GM12878 (cell line): Measurements from ENCODE around the gene ANKMY2.

Experiments
- CEBPB ChIP-seq, 2 experiments: fragments of 150-350 bp in 1 of 2; IDR thresholded peaks; 2 replicates each; pipeline ENCODE4 v1.6.1; 2012 to 2014; ENCODE audit warnings: low read depth in 2 of 2, low read length in 2 of 2, borderline replicate concordance in 1 of 2, inconsistent platforms in 1 of 2
- CHD2 ChIP-seq: IDR thresholded peaks from 2 replicates; pipeline ENCODE4 v1.6.1; 2011; ENCODE audit warnings: low read depth, low read length, improper control_type of control experiment, borderline replicate concordance
- ETV6 ChIP-seq, 2 experiments: fragments of 450-650 bp in 1 of 2; IDR thresholded peaks in 1 of 2; conservative IDR thresholded peaks in 1 of 2; 2 replicates each; pipeline ENCODE4 v1.6.1; 2014; ENCODE audit warnings: antibody characterized with exemption in 1 of 2, borderline replicate concordance in 1 of 2, low read depth in 1 of 2, mild to moderate bottlenecking in 1 of 2, moderate library complexity in 1 of 2
- EZH2 ChIP-seq: IDR thresholded peaks from 2 replicates; pipeline ENCODE4 v1.6.1; 2012; ENCODE audit warnings: low read depth, mild to moderate bottlenecking, control low read depth, inconsistent platforms, low read length, borderline replicate concordance; ENCODE audit not compliant: control insufficient read depth
- NFIC ChIP-seq: IDR thresholded peaks from 2 replicates; pipeline ENCODE4 v1.6.1; 2012; ENCODE audit warnings: low read depth, mild to moderate bottlenecking, inconsistent platforms, low read length, moderate library complexity
- NR2C2 ChIP-seq: IDR thresholded peaks from 2 replicates; pipeline ENCODE4 v1.6.1; 2011; ENCODE audit warnings: borderline replicate concordance, low read depth; ENCODE audit not compliant: control insufficient read depth, insufficient read length
- POLR2A ChIP-seq: IDR thresholded peaks from 2 replicates; pipeline ENCODE4 v1.6.1; 2011; ENCODE audit warnings: low read depth, mild to moderate bottlenecking, low read length
- SRF ChIP-seq, 2 experiments: IDR thresholded peaks; 2 replicates each; pipeline ENCODE4 v1.6.1; 2011; ENCODE audit warnings: low read depth in 2 of 2, low read length in 2 of 2, mild to moderate bottlenecking in 1 of 2, moderate library complexity in 1 of 2
- ZNF24 ChIP-seq: fragments of 450-650 bp; IDR thresholded peaks from 2 replicates; pipeline ENCODE4 v1.6.1; 2017; ENCODE audit warnings: antibody characterized with exemption, mild to moderate bottlenecking
- TF ChIP-seq, protein P1 (sequence below), 3 experiments: IDR thresholded peaks in 2 of 3; conservative IDR thresholded peaks in 1 of 3; 2 replicates each; pipeline ENCODE4 v1.5.1; 2011; ENCODE audit warnings: low read depth in 3 of 3, low read length in 3 of 3, mild to moderate bottlenecking in 3 of 3, control low read depth in 2 of 3, moderate library complexity in 2 of 3, inconsistent platforms in 1 of 3, mixed read lengths in 1 of 3; ENCODE audit not compliant: control insufficient read depth in 2 of 3, insufficient read depth in 1 of 3; ENCODE audit errors: extremely low read depth in 1 of 3
- TF ChIP-seq, protein P2 (sequence below): fragments of 450-650 bp; formaldehyde crosslinking; IDR thresholded peaks from 2 replicates; pipeline ENCODE4 v1.4.0; 2020; ENCODE audit warnings: mild to moderate bottlenecking, moderate library complexity
- TF ChIP-seq, protein P3 (sequence below): fragments of 450-650 bp; formaldehyde crosslinking; IDR thresholded peaks from 2 replicates; pipeline ENCODE4 v1.5.0; 2022; ENCODE audit warnings: mild to moderate bottlenecking, missing genetic modification characterization

DNA sequence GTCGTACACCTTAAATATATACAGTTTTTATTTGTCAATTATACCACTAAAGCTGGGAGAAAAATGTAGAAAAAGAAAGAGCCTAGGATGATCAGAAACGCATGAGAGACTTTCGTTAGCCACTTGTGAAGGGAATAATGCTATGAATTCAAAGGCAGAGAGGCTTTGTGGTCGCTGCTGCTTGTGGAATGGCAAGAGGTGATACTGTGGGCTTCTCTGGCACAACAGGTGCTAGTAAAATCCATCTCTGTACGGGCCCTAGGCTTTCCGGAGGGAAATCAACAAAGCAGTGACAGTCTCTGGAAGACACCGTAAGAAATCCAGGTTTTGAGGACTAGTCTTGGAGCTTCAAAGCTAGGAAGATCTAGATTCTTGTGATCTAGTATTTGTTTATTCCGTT lies 66.3 kb downstream of the ANKMY2 start:
- TF ChIP-seq, protein P1, sequence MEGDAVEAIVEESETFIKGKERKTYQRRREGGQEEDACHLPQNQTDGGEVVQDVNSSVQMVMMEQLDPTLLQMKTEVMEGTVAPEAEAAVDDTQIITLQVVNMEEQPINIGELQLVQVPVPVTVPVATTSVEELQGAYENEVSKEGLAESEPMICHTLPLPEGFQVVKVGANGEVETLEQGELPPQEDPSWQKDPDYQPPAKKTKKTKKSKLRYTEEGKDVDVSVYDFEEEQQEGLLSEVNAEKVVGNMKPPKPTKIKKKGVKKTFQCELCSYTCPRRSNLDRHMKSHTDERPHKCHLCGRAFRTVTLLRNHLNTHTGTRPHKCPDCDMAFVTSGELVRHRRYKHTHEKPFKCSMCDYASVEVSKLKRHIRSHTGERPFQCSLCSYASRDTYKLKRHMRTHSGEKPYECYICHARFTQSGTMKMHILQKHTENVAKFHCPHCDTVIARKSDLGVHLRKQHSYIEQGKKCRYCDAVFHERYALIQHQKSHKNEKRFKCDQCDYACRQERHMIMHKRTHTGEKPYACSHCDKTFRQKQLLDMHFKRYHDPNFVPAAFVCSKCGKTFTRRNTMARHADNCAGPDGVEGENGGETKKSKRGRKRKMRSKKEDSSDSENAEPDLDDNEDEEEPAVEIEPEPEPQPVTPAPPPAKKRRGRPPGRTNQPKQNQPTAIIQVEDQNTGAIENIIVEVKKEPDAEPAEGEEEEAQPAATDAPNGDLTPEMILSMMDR (IDR thresholded peaks at IDR 0.05 in 2 of 3, conservative IDR thresholded peaks at IDR 0.05 in 1 of 3; ENCODE audit: control insufficient read depth in 2 of 3, extremely low read depth in 1 of 3, insufficient read depth in 1 of 3, low read depth in 3 of 3, low read length in 3 of 3): no peak
- TF ChIP-seq CEBPB (IDR thresholded peaks at IDR 0.05; ENCODE audit: borderline replicate concordance in 1 of 2, low read depth in 2 of 2, low read length in 2 of 2) (no peak), NFIC (no peak), POLR2A (no peak), NR2C2 (no peak), SRF (IDR thresholded peaks at IDR 0.05; ENCODE audit: low read depth in 2 of 2, low read length in 2 of 2) (no peak), EZH2 (no peak), CHD2 (no peak), ZNF24 (no peak), ETV6 (conservative IDR thresholded peaks at IDR 0.05 in 1 of 2, IDR thresholded peaks at IDR 0.05 in 1 of 2; ENCODE audit: borderline replicate concordance in 1 of 2, low read depth in 1 of 2) (no peak)
- TF ChIP-seq, protein P2, sequence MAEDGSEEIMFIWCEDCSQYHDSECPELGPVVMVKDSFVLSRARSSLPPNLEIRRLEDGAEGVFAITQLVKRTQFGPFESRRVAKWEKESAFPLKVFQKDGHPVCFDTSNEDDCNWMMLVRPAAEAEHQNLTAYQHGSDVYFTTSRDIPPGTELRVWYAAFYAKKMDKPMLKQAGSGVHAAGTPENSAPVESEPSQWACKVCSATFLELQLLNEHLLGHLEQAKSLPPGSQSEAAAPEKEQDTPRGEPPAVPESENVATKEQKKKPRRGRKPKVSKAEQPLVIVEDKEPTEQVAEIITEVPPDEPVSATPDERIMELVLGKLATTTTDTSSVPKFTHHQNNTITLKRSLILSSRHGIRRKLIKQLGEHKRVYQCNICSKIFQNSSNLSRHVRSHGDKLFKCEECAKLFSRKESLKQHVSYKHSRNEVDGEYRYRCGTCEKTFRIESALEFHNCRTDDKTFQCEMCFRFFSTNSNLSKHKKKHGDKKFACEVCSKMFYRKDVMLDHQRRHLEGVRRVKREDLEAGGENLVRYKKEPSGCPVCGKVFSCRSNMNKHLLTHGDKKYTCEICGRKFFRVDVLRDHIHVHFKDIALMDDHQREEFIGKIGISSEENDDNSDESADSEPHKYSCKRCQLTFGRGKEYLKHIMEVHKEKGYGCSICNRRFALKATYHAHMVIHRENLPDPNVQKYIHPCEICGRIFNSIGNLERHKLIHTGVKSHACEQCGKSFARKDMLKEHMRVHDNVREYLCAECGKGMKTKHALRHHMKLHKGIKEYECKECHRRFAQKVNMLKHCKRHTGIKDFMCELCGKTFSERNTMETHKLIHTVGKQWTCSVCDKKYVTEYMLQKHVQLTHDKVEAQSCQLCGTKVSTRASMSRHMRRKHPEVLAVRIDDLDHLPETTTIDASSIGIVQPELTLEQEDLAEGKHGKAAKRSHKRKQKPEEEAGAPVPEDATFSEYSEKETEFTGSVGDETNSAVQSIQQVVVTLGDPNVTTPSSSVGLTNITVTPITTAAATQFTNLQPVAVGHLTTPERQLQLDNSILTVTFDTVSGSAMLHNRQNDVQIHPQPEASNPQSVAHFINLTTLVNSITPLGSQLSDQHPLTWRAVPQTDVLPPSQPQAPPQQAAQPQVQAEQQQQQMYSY (CRISPR knock-in tag): no peak
- TF ChIP-seq, protein P3, sequence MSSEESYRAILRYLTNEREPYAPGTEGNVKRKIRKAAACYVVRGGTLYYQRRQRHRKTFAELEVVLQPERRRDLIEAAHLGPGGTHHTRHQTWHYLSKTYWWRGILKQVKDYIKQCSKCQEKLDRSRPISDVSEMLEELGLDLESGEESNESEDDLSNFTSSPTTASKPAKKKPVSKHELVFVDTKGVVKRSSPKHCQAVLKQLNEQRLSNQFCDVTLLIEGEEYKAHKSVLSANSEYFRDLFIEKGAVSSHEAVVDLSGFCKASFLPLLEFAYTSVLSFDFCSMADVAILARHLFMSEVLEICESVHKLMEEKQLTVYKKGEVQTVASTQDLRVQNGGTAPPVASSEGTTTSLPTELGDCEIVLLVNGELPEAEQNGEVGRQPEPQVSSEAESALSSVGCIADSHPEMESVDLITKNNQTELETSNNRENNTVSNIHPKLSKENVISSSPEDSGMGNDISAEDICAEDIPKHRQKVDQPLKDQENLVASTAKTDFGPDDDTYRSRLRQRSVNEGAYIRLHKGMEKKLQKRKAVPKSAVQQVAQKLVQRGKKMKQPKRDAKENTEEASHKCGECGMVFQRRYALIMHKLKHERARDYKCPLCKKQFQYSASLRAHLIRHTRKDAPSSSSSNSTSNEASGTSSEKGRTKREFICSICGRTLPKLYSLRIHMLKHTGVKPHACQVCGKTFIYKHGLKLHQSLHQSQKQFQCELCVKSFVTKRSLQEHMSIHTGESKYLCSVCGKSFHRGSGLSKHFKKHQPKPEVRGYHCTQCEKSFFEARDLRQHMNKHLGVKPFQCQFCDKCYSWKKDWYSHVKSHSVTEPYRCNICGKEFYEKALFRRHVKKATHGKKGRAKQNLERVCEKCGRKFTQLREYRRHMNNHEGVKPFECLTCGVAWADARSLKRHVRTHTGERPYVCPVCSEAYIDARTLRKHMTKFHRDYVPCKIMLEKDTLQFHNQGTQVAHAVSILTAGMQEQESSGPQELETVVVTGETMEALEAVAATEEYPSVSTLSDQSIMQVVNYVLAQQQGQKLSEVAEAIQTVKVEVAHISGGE: no peak
